GM18502 (cell line): ENCODE measurements around the gene TUBB4A.
A peak's percentile ranks its signal among the peaks of the same experiment; 100 is the strongest.
"Not testable (repeated sequence)": the region's sequence is repeated elsewhere in the genome, so short reads cannot be mapped to it uniquely, and the experiment has no call there.

Source experiments
- ATAC-seq: cut with Tn5 transposase; IDR thresholded peaks from one replicate; pipeline ENCODE4 v1.9.1; 2021; ENCODE audit warnings: mild to moderate bottlenecking; ENCODE audit not compliant: unreplicated experiment, poor library complexity

The TUBB4A gene

DNA sequence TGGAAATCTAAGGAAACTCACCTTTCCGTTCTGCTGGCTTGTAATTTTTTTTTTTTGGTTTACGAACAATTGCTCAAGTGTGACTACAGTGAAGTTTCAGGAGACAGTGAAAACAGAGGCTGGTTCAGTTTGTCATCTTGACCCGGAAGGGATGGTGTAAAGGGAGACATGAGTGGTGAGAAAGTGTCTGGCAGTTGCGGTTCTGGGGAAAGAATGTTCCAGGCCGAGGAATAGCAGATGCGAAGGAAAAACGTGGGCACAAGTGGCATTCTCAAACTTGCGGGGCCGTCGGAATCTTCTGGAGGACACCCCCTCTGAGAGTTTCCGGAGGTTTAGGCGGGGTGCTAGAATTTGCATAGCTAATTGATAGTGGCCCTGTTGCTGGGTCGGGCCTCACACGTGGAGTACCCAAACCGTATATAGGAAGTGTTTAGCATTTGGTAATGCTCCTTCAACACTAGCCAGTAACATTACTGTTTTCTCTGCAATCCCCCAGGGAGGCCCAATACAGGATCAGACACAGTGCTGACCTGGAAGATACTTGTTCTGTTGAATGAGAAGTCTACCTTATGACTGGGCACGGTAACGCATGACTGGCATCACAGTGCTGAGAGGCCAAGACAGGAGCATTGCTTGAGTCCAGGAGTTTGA lies 25.9 kb upstream of the TUBB4A start:
- ATAC-seq = peak; percentile 48

DNA sequence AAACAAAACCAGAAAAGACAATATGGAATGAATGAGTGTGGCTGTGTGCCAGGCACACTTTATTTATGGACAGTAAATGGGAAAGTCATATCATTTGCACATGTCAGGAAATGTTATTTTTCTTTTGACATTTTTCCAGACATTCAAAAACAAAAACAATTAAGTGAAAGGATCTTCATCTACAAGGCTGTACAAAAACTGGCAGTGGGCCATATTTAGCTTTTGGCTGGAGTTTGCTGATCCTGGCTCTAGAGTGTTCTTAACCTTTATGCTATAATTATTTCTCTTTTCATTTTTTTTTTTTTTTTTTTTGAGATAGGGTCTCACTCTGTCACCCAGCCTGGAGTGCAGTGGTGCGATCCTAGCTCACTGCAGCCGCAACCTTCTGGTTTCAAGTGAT lies 22.2 kb upstream of the TUBB4A start:
- no peak for ATAC-seq

DNA sequence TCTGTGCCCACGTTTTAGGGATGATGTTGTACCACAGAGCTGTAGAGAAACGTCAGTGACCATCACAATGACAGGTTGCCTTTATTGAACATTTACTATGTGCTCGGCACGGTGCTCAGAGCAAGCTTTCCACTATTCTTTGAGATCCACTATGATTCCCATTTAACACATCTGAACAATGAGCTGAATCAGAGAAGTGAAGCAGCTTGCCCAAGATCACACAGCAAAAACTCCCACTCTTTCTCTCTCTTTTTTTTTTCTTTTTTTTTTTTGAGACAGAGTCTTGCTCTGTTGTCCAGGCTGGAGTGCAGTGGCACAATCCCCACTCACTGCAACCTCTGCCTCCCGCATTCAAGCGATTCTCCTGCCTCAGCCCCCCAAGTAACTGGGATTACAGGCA lies 20.6 kb upstream of the TUBB4A start:
- ATAC-seq = no peak

DNA sequence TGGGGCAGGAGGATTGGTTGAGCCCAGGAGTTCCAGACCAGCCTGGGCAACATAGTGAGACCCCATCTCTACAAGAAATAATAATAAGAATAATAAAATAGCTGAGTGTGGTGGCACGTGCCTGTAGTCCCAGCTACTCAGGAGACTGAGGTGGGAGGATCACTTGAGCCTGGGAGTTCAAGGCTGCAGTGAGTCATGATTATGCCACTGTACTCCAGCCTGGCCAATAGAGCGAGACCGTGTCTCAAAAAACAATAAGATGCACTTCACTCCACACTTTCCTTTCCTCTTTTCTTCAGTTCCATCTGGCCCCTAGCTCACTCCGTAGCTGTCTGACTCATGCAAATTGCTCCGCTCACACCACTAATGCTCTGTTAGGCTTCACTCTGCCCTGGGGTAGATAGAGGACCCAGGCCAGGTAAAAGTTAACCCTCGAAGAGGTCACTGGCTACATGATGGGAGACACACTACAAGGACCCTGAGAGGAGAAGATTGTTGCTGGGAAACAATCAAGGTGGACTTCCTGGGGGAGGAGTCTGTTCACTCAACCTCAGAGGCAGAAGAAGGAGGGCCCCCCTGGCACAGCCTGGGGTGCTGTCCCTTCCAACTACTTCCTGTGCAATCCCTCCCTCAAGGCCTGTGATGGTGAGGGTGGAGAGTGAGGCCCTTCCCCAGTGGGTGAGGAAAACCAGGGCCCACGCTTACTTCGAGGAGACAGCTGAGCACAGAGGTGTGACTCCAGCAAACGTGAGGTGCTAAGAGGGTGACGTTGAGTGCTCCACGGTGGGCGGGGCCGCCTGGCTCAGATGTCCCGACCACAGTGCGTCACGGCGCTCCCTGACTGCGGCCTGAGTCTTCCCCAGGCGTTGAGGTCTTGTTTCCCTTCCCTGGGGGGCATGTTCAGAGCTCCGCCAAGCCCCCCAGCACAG lies 19.9 kb upstream of the TUBB4A start:
- peak; percentile 53 for ATAC-seq

DNA sequence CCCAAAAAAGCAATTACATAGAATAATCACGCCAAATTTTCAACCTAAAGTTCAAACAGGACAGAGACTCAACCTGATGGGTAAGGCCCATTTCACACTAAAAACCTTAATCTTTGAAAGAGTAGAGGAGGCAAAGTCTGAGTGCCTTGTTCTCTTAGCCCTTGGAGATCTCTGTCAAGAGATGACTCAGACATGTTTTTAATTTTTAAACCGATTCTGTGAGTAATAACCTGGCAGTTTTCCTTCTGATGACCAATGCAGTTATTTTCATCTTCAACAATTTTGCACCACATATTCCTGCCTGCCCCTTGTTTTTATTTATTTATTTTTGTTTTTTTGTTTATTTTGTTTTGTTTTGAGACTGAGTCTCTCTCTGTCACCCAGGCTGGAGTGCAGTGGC lies 17.2 kb upstream of the TUBB4A start:
- ATAC-seq = no peak

DNA sequence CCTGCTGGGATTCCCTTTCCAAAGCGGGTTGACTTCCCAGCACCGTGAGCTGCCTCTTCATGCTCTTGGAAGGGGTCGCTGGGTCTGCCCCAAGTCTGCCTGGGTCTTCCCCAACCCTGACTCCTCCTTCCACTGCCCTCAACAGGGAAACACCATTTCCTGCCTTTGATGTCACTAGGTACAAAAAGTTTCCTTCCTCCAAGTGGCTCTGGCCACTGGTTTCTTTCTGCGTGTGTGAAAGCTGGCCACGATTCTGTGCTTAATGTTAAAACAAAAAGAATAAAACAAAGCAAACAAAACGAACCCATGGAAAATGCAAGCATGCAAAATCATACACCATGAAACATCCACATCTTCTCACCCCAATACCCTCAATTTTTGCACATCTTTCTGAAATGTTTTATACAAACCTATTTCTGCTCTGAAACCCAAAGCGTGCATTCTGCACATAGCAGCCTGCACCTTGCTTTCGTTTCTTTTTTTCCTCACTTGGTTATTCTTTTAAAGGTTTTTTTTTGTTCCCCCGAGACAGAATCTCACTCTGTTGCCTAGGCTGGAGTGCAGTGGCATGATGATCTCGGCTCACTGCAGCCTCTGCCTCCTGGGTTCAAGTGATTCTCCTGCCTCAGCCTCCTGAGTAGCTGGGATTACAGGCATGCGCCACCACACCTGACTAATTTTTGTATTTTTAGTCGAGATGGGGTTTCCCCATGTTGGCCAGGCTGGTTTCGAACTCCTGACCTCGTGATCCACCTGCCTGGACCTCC lies 16.2 kb upstream of the TUBB4A start:
- ATAC-seq = no peak

DNA sequence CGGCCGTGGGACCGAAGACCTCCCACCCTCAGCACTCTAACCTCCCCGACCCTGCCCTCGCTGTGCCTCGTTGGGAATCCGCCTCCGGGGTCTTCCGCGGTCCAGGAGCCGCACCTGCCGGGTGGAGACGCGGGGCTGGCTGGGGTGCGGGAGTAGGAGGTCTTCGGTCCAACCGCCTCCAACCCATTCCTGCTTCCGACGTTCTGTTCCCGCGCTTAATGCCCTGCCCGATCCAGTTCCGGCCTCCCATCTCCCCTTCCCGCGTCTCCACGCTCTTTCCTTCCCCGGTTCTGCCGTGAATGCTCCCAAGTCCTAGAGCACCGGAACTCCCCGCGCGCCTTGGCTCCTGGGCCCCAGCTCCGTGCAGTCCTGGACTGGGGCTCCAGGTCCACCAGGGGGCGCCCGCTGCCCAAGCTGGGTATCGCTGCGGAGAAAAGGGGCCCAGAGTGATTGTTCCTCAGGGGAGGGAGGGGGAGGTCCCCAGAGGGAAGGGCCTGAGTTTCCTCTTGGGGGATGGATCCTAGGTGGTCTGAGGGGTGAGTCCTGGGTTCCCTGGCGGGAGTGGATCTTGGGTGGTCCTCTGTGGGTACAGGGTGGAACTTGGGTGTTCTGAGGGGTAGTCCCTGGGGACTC lies 14.7 kb upstream of the TUBB4A start:
- peak; percentile 54 for ATAC-seq

DNA sequence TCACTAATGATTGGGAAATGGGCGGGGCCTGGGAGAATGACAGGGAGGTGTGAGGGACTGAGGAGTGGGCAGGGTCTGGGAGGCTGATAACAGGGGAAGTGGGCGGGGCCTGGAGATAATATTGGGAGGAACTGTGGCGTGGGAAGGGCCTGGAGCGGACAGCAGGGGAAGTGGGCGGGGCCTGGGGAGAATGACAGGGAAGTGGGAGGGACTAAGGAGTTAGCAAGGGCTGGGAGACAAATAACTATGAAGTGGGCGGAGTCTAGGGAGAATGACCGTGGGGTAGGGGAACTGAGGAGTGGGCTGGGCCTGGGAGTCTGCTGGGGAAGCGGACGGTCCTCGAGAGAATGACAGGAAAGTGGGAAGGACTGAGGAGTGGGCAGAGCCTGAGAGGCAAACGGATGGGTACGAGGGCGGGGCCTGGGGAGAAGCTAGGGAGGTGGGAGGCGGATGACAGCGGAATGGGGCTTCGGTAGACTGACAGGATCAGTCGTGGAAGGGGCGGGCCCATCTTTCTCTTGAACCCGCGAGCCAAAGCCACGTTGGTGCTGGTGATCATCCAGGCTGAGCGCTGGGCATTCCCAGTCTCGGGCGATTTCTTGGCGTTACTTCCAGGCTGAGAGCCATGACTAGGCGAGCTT lies 14.0 kb upstream of the TUBB4A start:
- peak; percentile 48 for ATAC-seq

DNA sequence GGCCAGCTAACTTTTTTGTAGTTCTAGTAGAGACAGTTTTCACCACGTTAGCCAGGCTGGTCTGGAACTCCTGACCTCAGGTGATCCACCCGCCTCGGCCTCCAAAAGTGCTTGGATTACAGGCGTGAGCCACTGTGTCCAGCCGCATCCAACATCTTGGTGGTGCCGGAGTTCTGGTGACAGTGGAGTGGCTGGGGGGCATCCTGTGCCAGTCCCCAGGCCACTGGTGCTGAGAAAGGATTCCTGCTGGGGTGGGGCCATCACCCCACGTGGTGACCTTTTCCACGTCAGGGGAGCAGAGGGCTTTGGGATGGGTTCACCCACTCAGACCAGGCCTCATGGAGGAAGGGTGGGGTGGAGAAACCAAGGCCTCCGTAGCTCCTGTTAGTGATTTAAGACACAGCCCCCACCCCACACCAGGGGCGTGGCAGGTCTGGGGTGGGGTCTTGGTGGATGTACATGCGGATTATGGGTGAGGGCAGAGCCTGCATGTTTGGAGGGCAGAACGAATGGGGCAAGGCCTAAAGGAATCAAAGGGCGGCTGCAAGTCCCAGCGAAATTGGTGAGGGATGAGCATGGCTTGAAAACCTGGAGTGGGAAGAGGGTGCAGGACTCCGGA lies 12.9 kb upstream of the TUBB4A start:
- no peak for ATAC-seq

DNA sequence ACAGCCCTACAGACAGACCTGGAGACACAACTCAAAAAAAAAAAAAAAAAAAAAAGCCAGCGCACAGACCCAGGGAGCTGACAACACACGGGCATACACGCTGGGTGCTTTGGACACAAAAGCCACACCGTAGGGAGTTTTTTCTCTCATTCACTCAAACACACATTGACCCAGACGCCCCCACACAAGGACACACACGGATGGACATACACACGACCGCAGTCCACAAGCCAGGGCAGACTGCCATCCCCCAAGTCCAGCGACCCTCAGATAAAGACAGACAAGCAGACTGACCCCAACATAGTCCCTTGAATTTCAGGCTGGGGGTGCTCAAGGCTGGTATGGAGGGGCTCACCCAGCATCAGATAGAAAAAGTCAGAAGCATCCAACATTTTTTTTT lies 12.0 kb upstream of the TUBB4A start:
- ATAC-seq = no peak

DNA sequence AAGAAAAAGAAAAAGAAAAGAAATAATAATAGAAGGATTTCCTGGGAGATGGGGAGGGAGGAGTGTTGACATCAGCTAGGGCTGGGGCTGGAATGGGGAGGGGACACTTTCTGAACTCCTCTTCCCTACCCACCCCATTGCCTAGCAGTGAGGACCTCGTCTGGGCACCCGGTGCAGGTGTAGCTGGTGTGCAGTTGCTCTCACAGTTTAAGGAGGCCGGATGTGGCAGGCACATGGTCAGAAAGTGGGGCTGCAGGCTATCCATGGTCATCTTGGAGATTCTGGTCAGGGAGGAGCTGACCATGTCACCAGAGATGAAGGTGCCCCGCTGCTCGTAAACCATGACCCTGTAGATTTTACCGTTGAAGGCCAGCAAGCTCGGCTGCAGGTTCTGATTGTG lies 8.5 kb upstream of the TUBB4A start:
- ATAC-seq = no peak

DNA sequence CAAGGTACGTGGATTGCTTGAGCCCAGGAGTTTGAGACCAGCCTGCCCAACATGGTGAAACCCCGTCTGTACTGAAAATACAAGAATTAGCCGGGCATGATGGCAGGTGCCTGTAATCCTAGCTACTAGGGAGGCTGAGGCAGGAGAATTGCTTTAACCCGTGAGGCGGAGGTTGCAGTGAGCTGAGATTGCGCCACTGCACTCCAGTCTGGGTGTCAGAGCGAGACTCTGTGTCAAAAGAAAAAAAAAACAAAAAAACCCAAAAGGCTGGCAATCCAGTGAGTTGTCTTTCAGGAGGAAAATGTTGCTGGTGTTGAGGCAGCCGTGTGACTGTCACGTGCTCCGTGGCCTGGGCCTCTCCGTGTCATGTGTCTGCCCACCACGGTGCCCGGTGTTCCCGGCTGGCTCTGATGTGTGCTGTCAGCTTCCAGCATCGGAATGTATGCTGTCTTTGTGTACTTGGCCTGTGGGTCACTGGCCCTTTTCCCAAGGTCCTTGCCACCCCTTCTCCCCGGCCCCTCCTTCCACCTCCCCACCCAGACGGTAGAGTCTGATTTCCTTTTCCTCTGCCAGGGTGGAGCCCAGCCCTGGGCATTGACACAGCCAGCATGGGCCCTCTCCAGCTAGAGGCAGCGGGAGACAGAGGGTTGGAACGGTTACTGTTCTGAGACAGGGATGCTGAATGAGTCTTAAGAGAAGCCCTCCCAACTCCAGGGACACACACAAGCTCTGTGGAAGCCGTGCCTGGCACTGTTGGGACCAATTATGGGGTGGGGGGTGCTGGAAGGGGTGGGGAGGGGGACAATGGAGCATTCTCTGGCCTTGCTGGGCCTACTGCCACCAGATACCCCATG lies 7.2 kb upstream of the TUBB4A start:
- ATAC-seq = no peak

DNA sequence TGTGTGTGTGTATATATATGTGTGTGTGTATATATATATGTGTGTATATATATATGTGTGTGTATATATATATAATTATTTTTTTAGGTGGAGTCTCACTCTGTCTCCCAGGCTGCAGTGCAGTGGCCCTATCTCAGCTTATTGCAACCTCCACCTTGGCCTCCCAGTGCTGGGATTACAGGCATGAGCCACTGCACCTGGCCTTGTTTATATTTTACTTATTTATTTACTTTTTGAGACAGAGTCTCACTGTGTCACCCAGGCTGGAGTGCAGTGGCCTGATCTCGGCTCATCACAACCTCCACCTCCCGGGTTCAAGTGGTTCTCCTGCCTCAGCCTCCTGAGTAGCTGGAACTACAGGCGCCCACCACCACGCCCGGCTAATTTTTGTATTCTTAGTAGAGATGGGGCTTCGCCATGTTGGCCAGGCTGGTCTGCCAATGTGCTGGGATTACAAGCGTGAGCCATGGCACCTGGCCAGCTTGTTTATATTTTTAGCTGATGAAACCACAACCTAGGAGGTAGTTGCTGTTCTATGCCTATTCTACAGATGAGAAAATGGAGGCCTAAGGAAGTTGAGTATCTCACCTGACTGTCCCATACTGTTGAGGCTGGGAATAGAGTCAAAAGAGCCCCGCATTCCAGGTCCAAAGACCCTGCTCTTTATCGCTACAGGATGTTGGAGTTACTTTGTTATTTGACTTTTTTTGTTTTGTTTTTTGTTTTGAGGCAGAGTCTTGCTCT lies 6.1 kb upstream of the TUBB4A start:
- not testable (repeated sequence) for ATAC-seq

DNA sequence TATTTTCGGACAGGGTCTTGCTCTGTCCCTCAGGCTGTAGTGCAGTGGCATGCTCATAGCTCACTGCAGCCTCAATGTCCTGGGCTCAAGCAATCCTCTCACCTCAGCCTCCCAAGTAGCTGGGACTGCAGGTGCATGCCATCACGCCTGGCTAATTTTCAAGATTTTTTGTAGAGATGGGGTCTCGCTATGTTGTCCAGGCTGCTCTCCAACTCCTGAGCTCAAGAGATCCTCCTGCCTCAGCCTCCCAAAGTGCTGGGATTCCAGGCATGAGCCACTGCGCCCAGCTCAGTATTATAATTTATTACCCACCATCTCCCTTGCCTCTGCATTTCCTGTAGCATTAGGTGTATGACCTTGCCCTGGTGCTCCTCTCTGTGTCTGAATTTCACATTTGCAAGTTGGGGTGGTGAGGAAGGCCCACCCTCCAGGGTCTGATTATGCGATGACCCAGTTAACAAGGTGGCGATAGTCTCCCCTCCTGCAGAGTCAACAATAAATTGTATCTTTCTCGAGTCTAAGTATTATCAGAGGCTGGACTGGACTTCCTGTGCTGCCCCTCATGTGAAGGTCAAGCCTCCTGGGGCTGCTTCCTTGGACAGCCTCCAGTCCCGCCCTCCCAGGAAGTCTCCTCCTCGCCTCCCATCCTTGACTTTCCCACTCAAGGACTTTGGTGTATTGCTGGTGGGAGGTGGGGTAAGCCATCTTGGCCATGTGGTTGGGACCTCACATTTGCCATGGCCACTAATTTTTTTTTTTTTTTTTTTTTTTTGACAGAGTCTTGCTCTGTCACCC lies 1.5 kb upstream of the TUBB4A start:
- no peak for ATAC-seq

DNA sequence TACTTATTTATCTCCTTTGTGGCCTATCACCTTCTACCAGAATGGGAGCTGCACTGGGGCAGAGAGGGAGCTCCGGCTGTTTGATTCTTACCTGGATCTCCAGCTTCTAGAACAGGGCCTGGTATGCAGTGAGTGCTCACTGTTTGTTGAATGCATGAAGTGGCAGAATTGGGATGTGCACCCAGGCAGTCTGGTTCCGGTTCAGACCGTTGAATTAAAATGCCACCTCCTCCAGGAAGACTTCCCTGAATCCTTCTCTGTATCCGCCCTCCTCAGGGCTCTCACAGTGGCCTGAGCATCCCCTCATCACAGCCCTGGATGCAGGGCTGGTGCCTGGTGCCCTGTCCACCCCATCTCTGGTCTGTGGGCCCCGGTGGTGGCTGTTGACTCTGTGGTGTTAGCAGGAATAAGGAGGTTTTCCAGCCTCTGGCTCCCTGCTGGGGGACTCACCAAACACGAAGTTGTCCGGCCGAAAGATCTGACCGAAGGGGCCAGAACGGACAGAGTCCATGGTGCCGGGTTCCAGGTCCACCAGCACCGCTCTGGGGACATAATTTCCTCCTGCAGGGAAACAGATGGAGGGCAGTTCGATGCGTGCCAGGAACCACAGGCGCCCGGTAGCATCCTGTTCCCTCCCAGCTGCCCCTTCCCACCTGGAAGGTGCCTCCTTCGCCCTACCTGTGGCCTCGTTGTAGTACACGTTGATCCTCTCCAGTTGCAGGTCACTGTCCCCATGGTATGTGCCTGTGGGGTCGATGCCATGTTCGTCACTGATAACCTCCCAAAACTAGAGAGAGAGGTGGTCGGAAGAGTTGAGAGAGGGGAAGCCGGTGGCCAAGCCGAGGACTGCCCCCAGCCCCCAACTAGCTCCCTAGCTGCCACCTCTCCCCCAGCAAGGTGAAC lies 1.0 kb downstream of the TUBB4A start:
- no peak for ATAC-seq

DNA sequence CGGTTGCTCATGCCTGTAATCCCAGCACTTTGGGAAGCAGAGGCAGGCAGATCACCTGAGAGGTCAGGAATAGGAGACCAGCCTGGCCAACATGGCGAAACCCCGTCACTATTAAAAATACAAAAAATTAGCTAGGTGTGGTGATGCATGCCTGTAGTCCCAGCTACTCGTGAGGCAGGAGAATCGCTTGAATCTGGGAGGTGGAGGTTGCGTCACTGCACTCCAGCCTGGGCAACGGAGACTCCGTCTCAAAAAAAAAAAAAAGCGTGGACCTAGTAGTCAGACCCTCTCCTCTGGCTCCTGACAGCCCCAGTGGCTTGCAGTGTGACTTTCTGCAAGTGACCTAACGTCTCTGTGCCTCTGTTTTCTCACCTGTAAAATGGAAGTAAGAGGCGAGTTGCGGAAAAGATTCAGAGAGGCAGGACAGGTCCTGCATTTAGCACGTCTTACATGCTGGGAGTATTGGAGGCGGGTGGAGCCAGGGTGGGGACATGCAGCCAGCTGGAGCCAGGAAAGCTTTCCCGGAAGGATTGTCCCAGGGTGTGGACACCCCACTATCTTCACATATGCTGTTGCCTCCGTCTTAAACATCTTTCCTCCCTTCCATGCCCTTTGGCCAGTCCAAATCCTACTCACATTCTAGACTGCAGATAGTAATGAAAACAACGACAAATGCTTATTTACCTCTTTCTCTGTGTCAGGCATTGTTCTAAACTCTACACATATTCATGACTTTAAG lies 2.9 kb downstream of the TUBB4A start:
- no peak for ATAC-seq
